GM18507 (cell line): ENCODE measurements around the gene IFITM10.
"Not testable (repeated sequence)": the region's sequence is repeated elsewhere in the genome, so short reads cannot be mapped to it uniquely, and the experiment has no call there.

ENCODE experiments used
- DNase-seq: peaks from one replicate; pipeline ENCODE4 v3.0.0; 2011; ENCODE audit warnings: low read depth; ENCODE audit not compliant: insufficient read length; ENCODE audit errors: extremely low spot score
- FAIRE-seq: peaks from 2 replicates; lab custom pipeline; 2011; peaks lifted over from hg19 to GRCh38; lab: Jason Lieb, UNC

Gene IFITM10

GRCh38 chr11:1683904-1684572, 66.4 kb downstream of the IFITM10 start:
- DNase-seq, FAIRE-seq: not testable (repeated sequence)

GRCh38 chr11:1683216-1683615, 67.2 kb downstream of the IFITM10 start:
- not testable (repeated sequence) for DNase-seq, FAIRE-seq
